ENCODE data around the gene LHPP.

Gene LHPP

GRCh38 chr10:124473070-124473469, 11.4 kb downstream of the LHPP start:
- DNase-seq, result no peak

DNA sequence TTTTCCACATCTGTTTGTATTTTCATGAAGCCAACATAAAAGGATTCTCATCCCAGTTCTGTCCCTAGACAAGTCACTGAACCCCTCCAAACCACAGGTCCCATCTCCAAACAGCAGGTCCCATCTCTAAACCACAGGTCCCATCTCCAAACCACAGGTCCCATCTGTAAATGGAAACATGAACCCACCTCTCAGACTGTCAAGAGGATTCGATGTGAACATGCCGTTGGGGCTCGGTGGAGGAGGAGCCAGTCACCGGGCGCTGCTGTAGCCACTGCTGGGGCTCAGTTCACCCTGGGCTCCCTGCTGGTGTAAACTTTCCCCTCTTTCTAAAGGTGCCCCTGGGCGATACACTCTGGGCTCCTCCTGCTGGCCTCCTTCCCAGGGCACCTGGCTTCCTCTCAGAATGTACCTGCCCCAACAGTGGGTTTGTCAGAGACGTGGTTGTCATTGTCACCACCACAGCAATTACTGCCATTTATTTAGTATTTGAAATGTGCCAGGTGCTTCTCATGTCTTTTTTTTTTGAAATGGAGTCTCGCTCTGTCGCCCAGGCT, 13.0 kb downstream of the LHPP start:
- DNase-seq, result no peak

DNA sequence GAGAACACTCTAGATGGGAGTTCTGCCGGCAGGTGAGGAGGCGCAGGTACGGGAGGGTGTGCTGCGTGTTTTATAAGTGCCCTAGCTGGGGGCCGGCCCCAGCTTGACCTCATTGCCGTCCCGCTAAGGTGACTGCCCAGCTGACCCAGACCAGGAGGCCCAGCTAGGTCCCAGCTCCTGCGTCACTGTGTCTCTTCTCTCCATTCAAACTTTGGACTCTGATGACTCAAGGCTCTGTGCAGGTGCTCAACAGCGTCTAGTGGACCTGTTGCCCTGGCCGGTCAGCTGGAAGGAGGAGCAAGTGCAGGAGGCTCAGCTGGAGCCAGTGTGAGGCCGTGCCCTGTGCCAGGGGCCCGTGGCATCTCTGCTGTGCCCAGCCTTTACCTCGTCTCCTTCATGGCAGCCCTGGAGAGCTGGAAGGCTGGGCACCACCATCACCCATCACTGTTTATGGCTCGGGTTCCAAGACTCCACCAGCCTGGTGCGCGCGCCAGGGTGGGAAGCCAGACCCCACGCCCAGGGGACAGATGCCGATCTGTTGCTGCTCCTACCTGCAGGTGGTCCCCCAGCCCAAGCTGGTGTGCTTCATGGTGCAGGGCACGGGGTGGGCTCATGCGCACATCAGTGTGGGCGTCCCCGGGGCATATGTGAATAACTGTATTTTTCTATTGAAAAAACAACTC, 14.6 kb downstream of the LHPP start:
- no peak for DNase-seq

DNA sequence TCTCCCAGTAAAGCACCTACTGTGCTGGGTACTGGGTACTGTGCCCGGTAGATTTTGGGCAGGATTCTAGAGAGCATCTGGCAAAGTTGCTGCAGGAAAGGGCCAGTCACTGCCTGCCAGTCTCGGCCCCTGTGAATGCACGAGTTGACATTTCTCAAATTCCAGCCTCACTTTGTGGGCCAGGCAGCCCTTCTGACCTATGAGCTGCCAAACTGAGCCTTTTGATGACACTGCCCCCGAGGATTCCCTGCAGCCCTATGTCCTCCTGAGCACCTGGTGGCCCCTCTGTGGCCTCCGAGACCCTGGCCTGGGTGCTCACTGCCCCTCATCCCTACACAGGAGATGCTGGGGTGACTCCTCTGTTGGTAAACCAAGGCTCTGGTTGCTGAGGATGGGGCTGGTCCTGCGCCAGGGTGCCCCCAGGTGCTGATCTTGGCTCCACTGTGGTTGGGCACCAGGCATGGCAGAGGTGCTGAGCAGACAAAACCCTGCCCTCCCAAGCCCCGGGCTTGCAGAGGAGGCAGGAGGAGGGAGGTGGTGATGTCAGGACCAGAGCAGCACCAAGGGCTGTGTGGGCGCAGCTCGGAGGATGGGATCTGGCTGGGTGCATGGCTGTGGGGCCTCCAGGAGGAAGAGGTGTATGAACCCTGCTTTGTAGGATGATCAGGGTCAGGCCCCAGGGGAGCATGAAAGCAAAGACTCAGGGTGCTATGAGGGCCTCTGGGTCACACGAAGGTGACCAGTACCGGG, 16.2 kb downstream of the LHPP start:
- no peak for DNase-seq

- DNase-seq, result no peak
These were observed 16.9 kb downstream of the LHPP start for GRCh38 chr10:124478515-124478914.

GRCh38 chr10:124480860-124481259, 19.2 kb downstream of the LHPP start:
- no peak for DNase-seq

- no peak for DNase-seq
These were observed 20.1 kb downstream of the LHPP start for GRCh38 chr10:124481717-124482116.

DNA sequence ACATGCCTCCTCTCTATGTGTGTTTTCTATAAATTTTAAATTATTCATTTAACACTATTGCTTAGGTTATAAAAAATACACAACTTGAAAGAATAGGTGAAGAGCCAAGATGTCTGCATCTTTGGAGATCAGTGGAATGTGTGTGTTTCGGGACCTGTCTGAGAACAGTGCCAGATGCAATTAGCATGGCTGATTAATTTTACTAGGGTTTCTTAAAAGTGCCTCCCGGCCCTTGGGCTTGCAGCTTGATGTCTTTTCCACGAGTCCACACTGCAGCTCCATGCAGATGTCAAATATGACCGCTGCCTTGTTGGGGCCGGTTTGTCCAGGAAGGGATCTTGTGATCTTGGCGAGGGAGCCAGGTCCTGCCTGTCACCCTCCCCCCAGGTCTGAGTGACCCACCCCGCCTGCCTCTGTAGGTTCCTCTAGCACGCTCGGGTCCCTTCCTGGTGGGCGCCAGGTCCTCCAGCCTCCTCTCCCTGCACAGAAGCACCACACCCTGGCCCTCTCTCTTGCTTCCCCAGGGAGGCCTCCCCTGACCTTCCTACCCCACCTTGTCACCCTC, 20.7 kb downstream of the LHPP start:
- no peak for DNase-seq

- DNase-seq, result no peak
These were observed 21.3 kb downstream of the LHPP start for GRCh38 chr10:124482876-124483275.

DNA sequence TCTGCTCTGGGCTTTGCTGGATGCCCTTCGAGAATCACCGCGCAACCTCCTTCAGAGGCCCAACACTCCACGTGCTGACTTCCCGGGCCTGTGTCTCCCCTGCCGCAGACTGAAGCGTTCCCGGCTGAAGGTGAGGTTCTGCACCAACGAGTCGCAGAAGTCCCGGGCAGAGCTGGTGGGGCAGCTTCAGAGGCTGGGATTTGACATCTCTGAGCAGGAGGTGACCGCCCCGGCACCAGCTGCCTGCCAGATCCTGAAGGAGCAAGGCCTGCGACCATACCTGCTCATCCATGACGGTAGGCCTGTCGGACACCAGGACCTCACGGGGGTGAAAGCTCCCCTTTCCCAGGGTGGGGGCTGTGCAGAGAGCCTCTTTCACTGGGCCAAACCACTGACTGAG, 22.4 kb downstream of the LHPP start:
- DNase-seq, result no peak

DNA sequence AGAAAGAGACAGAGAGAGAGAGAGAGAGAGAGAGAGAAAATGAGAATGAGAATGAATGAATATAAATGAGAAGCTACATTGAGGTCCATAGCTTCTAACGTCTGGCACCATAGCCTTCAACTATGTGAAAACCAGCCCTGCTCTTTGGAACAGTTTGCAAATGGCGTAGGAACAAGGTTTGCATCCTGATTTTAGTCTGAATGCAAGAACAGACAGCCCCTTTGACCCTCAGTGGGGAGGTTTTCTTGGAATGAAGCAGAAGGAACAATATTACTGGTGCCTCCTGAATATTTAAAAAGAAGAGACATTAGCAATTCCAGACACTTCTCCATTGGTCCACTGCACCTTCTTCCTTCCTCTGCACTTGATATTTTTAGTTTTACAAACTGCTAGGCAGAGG, 23.0 kb downstream of the LHPP start:
- DNase-seq, result no peak

GRCh38 chr10:124486635-124487034, 25.0 kb downstream of the LHPP start:
- DNase-seq, result no peak

DNA sequence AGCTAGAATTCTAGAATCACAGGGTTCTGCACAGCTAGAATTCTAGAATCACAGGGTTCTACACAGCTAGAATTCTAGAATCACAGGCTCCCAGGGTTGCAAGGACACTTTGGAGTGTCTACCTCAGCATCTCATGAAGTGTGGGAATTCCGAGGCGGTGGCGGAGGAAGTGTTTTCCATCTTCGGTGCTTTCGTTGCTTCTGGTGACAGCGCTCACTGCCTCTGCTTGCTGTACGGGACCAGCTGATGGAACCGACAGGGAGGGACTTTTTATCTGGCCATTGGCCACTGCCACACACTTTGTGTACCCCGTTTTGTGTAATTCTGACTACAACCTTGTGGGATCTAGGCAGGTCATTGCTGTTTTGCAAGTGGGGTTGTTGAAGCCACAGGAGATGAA, 29.5 kb downstream of the LHPP start:
- DNase-seq, result no peak

DNA sequence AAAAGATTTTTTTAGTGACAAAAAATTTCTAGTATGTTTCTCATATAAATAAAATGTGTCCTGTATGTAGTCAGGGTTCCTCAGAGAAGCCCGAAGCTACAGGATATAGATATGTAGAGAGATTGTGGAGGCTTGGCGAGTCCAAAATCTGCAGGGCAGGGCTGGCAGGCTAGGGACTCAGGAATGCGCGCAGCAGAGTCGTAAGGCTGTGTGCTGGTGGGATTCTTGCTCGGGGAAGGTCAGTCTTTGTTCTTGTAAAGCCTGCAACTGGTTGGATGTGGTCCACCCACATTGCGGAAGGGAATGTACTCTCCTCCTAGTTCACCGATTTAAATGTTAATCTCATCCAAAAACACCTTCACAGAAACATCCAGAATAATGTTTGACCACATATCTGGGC, 30.6 kb downstream of the LHPP start:
- no peak for DNase-seq

DNA sequence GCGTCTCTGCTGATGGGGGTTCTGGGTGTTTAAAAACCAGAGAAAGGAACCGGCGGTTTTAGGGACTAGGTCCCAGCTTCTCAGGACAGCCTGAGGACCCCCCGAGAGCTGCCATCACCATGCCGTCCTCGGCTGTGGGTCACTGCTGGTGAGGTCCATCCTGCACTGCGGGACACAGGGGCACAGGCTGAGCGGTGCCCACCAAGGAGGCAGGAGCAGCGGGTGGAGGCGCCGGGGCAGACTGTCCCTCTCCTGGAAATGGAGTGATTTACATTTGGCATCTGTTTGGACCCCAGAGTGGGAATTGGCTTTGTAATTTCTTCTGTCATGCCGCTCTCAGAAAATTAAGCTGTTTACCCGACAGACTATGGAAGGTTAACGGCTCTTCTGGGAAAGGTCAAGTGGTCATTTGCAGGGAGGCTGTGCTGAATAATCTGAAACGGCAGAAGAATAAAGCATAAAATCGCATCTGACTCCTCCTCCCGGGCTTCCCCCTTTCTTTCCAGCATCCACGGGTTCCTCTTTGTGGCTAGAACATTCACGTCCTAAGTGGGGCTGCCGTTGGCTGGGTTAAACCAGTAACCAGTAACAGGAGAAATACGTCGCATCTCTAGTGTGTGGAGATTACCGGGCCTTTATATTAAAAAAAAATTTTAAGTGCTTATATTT, 31.7 kb downstream of the LHPP start:
- DNase-seq, result no peak

DNA sequence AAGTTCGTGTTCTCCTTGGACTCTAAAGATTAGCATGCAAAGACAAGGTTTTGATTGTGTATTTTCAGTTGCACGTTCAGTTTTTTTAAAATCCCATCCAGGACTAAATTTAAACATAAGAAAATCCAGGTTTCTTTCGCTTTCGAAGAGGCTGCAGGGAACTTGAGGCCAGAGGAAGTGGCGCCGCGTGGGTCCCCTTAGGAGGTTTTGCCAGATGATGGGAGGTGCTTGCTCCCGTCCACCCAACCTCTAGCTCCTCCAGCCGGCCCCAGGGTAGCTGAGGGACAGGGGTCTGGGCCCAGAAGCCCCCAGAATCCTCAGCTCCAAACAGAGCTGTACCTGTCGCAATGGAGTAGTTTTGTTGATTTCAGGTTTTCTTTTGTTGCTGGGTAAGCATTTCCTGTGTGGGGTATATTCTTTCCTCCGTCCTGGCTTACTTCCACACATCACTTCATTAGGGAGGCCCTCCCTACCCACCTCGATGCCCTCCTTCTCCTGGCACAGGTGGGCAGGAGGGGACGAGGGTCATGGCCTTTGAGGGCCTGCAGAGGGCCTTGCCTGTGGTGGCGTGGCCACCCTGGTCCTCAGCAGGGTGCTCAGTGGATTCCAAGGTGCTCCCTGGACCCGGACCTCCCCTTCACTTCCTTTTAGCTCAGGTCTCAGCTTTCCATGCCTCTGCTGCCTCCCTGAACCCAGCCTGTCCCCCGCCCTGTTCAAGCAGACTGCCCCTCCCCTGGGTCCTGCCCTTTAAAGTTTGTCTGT, 32.6 kb downstream of the LHPP start:
- DNase-seq, result no peak

DNA sequence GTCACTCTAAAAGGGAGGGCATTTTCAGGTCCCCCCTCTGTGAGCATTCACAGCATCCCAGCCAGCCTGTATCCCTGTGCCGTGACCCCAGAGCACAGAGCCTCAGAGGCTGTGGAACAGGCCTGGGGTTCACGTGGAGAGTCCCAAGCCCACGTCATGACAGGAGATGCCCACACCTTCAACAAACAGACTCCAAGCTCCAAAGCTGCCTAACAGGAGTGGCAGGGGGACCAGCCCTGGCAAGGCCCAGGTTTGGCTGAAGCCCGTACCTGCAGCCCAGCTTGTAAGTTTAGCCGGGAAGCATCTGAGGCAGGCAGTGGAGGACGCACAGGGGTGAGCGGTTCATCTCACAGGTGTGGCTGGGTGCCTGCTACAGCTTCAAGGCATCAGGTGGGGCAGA, 33.5 kb downstream of the LHPP start:
- no peak for DNase-seq

- no peak for DNase-seq
These were observed 34.1 kb downstream of the LHPP start for GRCh38 chr10:124495725-124496124.

GRCh38 chr10:124496150-124496549, 34.5 kb downstream of the LHPP start:
- no peak for DNase-seq

DNA sequence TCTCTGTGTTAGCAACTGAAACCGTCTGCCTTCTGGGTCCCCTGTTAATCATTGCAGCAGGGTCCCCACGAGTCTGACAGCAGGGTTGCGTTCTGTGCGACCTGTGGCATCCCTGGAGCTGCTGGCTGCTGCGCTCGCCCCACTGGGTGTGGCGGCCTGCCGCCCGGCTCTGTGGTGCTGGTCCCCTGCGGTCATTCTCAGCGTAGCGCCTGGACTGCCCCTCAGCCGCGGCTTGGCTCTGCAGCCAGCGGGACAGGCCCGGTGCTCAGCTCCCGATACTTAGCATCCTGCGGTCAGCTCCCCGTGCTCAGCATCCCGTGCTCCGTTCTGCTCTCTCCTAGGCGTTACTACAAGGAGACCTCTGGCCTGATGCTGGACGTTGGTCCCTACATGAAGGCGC, 35.0 kb downstream of the LHPP start:
- DNase-seq, result no peak

GRCh38 chr10:124497196-124497881, 35.7 kb downstream of the LHPP start:
- no peak for DNase-seq

- DNase-seq, result no peak
These were observed 36.4 kb downstream of the LHPP start for GRCh38 chr10:124498056-124498455.

All from activated CD4-positive, alpha-beta T cell treated with anti-CD3 and anti-CD28 coated beads for 1 hour (primary cell).